Measurements from ENCODE around the gene RICTOR. TPM values are rescaled to one million over a fixed set of nuclear protein-coding genes. Genes with fewer than 3 reads are reported as not detected.

The RICTOR gene
- total RNA-seq, 2 experiments from 2014 or later, result 125 TPM

DNA sequence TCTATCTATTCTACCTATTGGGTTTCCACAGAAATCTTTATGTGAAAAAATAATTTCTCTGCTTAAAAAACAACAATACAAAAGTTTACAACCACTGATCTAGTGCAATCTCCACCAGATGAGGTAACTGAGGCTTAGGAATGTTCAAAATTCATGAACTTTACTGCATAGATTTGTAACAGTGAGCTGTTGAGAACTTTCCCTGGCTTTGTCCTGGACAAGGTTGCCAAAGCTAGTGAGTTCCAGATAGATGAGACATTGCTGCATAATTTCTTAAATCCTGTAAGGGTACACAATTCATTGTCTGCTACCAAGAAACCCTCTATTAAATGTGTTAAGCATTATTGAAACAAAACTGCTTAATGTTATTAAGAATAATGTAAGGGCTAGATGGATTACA, 125.7 kb downstream of the RICTOR start:
- Histone ChIP-seq H3K4me1 (ENCODE audit: insufficient read depth, low read length) (no peaks in the 10 kb centered on the region), H3K4me3 (ENCODE audit: low read length) (no peak overlapping the region), H3K27me3 (ENCODE audit: control insufficient read depth in 1 of 2, insufficient read depth in 2 of 2, low read length in 2 of 2) (no peaks in the 10 kb centered on the region), H3K27ac (ENCODE audit: low read depth in 1 of 2, low read length in 2 of 2) (no peak overlapping the region), H3K36me3 (ENCODE audit: insufficient read depth, low read length) (peaks cover 95% of the 10 kb centered on the region), H3K9me3 (ENCODE audit: control insufficient read depth in 1 of 2, insufficient read depth in 1 of 2, low read length in 2 of 2) (no peaks in the 10 kb centered on the region)
- no peak overlapping the region for H3K4me3 Mint-ChIP-seq
- no peaks in the 10 kb centered on the region for H3K4me1 Mint-ChIP-seq (ENCODE audit: low read depth)
- no peak for DNase-seq
- no peaks in the 10 kb centered on the region for H3K27me3 Mint-ChIP-seq
- H3K36me3 Mint-ChIP-seq (ENCODE audit: low read depth), result peaks cover 89% of the 10 kb centered on the region
- ChIA-PET POLR2A (no interaction called here), CTCF (interaction anchor here (2.4 kb wide), 1 partner anchor 16 kb away, joined by 5 read pairs; no protein-coding TSS in a partner anchor)
- no peak for ATAC-seq (ENCODE audit: poor library complexity)
- TF ChIP-seq, protein P1, sequence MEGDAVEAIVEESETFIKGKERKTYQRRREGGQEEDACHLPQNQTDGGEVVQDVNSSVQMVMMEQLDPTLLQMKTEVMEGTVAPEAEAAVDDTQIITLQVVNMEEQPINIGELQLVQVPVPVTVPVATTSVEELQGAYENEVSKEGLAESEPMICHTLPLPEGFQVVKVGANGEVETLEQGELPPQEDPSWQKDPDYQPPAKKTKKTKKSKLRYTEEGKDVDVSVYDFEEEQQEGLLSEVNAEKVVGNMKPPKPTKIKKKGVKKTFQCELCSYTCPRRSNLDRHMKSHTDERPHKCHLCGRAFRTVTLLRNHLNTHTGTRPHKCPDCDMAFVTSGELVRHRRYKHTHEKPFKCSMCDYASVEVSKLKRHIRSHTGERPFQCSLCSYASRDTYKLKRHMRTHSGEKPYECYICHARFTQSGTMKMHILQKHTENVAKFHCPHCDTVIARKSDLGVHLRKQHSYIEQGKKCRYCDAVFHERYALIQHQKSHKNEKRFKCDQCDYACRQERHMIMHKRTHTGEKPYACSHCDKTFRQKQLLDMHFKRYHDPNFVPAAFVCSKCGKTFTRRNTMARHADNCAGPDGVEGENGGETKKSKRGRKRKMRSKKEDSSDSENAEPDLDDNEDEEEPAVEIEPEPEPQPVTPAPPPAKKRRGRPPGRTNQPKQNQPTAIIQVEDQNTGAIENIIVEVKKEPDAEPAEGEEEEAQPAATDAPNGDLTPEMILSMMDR (IDR thresholded peaks at IDR 0.05), result no peak
- intact Hi-C loops (cut with DNase I, micrococcal nuclease), result loop anchor here in 1 of 2 experiments (5.0 kb wide), 1 partner anchor 184 kb away; no protein-coding TSS in a partner anchor
- no peak overlapping the region for H3K27ac Mint-ChIP-seq
- H3K9me3 Mint-ChIP-seq, result no peaks in the 10 kb centered on the region

DNA sequence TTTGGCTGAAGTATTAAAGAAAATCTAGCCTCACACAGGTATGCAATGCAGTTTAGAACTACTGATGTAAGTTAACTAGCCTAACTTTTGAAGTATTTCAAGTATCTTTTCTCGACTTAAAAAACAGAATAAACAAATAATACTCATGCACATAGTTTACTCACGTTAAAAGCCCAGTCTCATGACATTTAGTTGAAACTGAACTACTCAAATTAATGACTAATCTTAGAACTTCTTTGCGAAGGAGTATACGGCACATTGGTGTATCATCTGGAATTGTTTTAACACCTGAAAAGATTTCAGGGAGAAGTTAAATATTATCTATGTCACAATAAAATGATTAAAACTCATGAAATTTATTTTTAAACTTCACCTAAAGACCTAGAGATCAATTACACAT, 129.9 kb downstream of the RICTOR start:
- no peaks in the 10 kb centered on the region for H3K4me1 Mint-ChIP-seq (ENCODE audit: low read depth)
- H3K4me3 Mint-ChIP-seq, result no peak overlapping the region
- H3K36me3 Mint-ChIP-seq (ENCODE audit: low read depth), result peaks cover 81% of the 10 kb centered on the region
- no peak overlapping the region for H3K27ac Mint-ChIP-seq
- DNase-seq (no peak), ATAC-seq (ENCODE audit: poor library complexity) (no peak)
- H3K4me3 ChIP-seq (ENCODE audit: low read length), result no peak overlapping the region
- H3K27me3 ChIP-seq (ENCODE audit: control insufficient read depth in 1 of 2, insufficient read depth in 2 of 2, low read length in 2 of 2), result no peaks in the 10 kb centered on the region
- H3K36me3 ChIP-seq (ENCODE audit: insufficient read depth, low read length), result peaks cover 76% of the 10 kb centered on the region
- no peaks in the 10 kb centered on the region for H3K9me3 ChIP-seq (ENCODE audit: control insufficient read depth in 1 of 2, insufficient read depth in 1 of 2, low read length in 2 of 2)
- H3K4me1 ChIP-seq (ENCODE audit: insufficient read depth, low read length), result no peaks in the 10 kb centered on the region
- intact Hi-C loops (cut with DNase I, micrococcal nuclease), result no loop called here
- no peaks in the 10 kb centered on the region for H3K9me3 Mint-ChIP-seq
- ChIA-PET POLR2A (no interaction called here), CTCF (no interaction called here)
- no peak overlapping the region for H3K27ac ChIP-seq (ENCODE audit: low read depth in 1 of 2, low read length in 2 of 2)
- no peaks in the 10 kb centered on the region for H3K27me3 Mint-ChIP-seq
- TF ChIP-seq, protein P1 (IDR thresholded peaks at IDR 0.05), result no peak

DNA sequence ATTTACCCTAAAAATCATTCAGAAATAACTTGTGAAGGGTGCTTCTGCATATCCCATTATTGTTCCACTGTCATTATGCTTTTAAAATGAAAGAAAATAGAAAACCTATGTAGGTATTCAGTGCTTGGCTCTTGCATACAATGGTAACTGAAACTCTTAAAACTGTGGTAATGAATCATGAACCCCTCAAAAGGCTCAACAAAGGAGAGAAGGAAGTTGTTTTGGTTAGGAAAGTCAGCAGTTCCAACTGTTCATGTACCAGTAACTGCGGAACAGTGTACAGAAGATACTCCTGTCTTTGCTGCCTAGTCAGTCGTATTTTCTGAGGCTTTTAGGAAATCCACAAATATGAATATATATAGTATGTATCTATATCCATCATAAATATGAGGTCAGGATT, 132.3 kb downstream of the RICTOR start:
- Mint-ChIP-seq H3K4me1 (ENCODE audit: low read depth) (no peaks in the 10 kb centered on the region), H3K27me3 (no peaks in the 10 kb centered on the region), H3K27ac (no peak overlapping the region), H3K4me3 (no peak overlapping the region), H3K36me3 (ENCODE audit: low read depth) (peaks cover 84% of the 10 kb centered on the region), H3K9me3 (no peaks in the 10 kb centered on the region)
- DNase-seq (no peak), ATAC-seq (ENCODE audit: poor library complexity) (no peak)
- TF ChIP-seq, protein P1 (IDR thresholded peaks at IDR 0.05), result no peak
- CTCF ChIA-PET, result no interaction called here
- Histone ChIP-seq H3K4me3 (ENCODE audit: low read length) (no peak overlapping the region), H3K27ac (ENCODE audit: low read depth in 1 of 2, low read length in 2 of 2) (no peak overlapping the region), H3K27me3 (ENCODE audit: control insufficient read depth in 1 of 2, insufficient read depth in 2 of 2, low read length in 2 of 2) (no peaks in the 10 kb centered on the region), H3K9me3 (ENCODE audit: control insufficient read depth in 1 of 2, insufficient read depth in 1 of 2, low read length in 2 of 2) (no peaks in the 10 kb centered on the region), H3K36me3 (ENCODE audit: insufficient read depth, low read length) (peaks cover 60% of the 10 kb centered on the region), H3K4me1 (ENCODE audit: insufficient read depth, low read length) (no peaks in the 10 kb centered on the region)
- intact Hi-C loops (cut with DNase I, micrococcal nuclease), result no loop called here
- POLR2A ChIA-PET, result no interaction called here
